Activated CD4-positive, alpha-beta T cell treated with anti-CD3 and anti-CD28 coated beads for 48 hours (primary cell): ENCODE results near the gene REEP3.
"Not testable (repeated sequence)": the region's sequence is repeated elsewhere in the genome, so short reads cannot be mapped to it uniquely, and the experiment has no call there.

Experiments used
- DNase-seq: peaks from one replicate; pipeline ENCODE4 v3.0.0-alpha.2; 2020

REEP3 gene, protein sequence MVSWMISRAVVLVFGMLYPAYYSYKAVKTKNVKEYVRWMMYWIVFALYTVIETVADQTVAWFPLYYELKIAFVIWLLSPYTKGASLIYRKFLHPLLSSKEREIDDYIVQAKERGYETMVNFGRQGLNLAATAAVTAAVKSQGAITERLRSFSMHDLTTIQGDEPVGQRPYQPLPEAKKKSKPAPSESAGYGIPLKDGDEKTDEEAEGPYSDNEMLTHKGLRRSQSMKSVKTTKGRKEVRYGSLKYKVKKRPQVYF

DNA sequence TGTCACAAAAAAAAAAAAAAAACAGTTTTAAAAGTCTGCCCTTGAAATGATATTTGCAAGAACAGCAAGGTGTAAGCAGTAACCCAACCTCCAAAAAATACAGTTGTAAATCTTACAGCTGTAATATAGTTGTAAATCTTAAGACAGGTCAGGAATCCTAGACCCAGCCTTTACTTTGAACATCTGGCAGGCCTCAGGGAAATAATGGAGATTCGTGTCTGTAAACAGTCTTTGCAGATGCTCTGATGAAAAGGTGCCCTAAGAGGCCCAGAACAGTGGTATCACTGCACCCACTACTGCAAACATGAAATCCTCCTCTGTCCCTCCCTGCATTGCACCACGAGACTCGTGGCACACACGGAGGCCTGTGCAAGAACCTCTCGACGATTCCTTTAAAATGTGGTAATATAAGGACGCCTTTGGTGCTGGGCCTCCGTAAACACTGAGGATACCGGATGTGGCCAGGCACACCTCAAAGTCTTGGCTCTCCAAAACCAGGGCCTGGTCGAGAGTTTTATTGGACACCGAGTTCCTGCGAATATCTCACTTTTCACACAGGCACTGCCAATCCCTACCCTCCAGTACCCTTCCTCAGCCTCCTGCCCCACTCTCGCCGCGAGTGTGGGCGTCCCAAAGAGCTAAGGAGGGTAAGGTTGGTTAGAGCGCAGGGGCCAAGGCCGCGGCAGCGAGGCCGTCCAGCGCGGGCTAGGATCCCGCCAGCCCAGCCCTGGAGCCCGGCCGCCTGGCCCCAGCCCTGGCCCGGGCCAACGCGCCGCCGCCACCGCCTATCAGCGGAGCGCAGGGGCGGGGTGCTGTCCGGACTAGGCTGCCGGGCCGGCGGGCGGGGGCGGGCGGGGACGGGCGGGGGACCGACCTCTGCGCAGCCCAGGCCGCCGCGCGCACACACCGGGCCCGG is at the start of gene REEP3:
TSS of gene REEP3 (plus strand) at position 902 of the 916 bp plus-strand sequence. CDS start 145 bp downstream, outside the sequence.
- DNase-seq = peak; percentile 53

DNA sequence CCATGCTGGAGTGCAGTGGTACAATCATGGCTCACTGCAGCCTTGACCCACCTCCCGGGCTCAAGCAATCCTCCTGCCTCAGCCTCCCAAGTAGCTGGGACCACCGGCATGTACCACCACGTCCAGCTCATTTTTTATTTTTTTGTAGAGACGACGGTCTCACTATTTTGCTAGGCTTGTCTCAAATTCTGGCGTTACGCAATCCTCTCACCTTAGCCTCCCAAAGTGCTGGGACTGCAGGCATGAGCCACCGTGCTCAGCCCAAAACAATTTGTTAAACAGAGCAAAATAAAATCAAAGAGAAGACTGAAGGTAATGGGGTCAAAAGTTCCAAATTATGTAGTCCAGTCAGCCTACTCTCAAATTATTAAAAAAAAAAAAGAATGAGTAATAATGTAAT is 46.7 kb upstream of the REEP3 start:
- DNase-seq = no peak

DNA sequence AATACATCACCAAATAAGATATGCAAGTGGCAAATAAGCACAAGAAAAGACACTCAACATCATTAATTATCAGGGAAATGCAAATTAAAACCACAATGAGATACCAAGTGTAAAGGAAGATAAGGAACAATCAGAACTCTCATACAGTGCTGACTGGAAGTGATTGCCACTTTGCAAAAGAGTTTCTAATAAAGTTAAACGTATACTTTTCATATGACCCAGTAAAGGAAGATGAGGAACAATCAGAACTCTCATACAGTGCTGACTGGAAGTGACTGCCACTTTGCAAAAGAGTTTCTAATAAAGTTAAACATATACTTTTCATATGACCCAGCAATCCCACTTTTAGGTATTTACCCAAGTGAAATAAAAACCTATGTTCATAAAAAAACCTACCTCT is 43.3 kb upstream of the REEP3 start:
- DNase-seq = no peak

GRCh38 chr10:63478564-63478963 is 42.6 kb upstream of the REEP3 start:
- no peak for DNase-seq

DNA sequence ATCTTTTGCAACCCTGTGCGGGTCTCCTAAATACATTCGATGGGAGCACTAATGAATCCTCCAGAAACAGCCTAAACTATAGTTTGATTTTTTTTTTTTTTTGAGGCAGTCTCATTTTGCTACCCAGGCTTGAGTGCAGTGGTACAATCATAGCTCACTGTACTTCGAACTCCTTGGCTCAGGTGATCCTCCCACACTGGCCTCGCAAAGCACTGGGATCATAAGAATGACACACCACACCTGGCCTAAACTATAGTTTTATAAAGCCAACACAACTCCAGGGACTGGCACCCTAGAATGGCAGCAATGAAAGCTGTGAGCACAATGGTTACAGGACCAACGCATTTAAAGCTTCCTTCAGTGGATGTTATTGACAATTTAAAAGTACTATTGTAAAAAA is 41.0 kb upstream of the REEP3 start:
- no peak for DNase-seq

- no peak for DNase-seq
Measured at GRCh38 chr10:63481815-63482421, 39.3 kb upstream of the REEP3 start.

GRCh38 chr10:63483983-63484382 is 37.2 kb upstream of the REEP3 start:
- no peak for DNase-seq

GRCh38 chr10:63487990-63488389 is 33.2 kb upstream of the REEP3 start:
- no peak for DNase-seq

DNA sequence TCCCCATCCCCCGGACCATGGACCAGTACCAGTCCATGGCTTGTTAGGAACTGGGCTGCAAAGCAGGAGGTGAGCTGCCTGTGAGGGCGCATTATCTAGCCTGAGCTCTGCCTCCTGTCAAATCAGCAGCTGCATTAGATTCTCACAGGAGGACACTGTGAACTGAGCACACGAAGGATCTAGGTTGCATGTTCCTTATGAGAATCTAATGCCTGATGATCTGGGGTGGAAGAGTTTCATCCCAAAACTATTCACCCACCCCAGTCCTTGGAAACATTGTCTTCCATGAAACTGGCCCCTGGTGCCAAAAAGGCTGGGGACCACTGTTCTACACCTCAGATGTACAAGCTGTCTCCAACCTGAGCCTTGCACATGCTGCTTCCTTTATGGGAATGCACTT is 31.4 kb upstream of the REEP3 start:
- DNase-seq = no peak

- no peak for DNase-seq
Measured at GRCh38 chr10:63491588-63492316, 29.4 kb upstream of the REEP3 start.

DNA sequence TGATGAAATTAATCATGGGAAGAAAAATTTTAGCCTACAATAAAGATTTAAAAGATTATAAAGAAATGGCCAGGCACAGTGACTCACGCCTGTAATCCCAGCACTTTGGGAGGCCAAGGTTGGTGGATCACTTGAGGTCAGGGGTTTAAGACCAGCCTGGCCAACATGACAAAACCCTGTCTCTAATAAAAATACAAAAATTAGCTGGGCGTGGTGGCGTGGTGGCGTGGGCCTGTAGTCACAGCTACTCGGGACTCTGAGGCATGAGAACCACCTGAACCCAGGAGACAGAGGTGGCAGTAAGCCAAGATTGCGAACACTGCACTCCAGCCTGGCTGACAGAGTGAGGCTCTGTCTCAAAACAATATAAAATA is 28.9 kb upstream of the REEP3 start:
- DNase-seq = not testable (repeated sequence)

GRCh38 chr10:63493004-63493403 is 28.2 kb upstream of the REEP3 start:
- no peak for DNase-seq

DNA sequence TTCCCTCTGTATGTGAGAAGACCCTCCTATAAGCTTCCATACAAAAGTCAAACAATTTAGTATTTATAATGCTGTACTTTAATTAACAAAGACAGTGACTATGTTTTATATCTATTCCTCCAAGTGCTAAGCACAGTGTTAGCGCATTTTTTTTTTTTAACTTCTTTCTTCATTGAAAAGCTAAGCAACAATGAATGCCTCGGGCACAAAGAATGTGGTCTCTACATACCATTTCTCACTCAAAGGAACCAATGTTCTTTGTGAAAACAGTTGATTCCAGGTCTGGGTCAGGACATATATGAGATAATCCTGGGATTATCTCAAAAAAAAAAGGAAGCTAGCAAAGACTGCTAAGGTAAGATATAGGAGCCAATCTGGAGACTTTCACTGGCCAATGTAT is 26.2 kb upstream of the REEP3 start:
- no peak for DNase-seq

DNA sequence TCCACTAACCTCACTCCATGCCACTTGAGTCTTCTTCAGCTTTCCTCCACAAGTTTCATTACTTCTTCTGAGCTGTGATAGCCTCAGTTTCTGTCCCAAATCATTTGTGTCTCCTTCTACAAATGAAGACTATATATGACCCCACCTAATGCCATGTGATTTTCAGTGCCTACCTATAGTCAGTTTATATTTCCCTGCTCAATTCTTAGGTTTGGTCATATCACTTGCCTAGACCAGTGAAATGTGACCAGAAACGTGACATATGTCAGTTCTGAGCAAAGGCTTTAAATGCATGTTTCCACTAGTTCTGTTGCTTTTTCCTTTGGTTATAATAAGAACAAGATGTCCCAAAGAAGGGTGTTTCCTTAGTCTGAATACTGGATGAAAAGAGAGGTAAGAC is 24.6 kb upstream of the REEP3 start:
- DNase-seq = no peak

- no peak for DNase-seq
Measured at GRCh38 chr10:63497321-63497720, 23.9 kb upstream of the REEP3 start.

DNA sequence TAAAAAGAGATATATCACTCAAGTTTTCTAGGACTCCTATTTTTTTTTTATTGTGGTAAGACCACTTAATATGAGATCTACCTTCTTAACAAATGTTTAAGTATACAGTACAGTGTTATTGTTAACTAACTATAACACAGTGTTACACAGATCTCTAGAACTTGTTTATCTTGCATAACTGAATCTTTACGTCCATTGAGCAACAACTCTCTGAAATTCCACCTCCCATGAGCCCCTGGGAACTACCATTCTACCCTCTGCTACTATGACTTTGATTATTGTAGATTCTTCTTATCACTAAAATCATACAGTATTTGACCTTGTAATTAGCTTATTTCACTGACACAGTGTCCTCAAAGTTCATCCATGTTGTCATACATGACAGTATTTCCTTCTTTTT is 22.5 kb upstream of the REEP3 start:
- no peak for DNase-seq

DNA sequence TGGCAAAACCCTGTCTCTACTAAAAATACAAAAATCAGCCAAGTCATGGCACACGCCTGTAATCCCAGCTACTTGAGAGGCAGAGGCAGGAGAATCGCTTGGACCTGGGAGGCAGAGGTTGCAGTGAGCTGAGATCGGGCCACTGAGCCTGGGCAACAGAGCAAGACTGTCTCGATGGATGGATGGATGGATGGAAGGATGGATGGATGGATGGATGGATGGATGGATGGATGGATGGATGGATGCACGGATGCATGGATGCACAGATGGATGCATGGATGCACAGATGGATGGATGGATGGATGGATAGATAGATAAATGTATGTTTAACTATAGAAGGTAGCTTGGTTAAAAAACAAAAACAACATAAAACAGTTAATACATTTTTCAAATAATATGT is 20.6 kb upstream of the REEP3 start:
- DNase-seq = not testable (repeated sequence)

GRCh38 chr10:63501954-63502353 is 19.2 kb upstream of the REEP3 start:
- DNase-seq = no peak

- no peak for DNase-seq
Measured at GRCh38 chr10:63502832-63503231, 18.4 kb upstream of the REEP3 start.

GRCh38 chr10:63503395-63503794 is 17.8 kb upstream of the REEP3 start:
- no peak for DNase-seq

DNA sequence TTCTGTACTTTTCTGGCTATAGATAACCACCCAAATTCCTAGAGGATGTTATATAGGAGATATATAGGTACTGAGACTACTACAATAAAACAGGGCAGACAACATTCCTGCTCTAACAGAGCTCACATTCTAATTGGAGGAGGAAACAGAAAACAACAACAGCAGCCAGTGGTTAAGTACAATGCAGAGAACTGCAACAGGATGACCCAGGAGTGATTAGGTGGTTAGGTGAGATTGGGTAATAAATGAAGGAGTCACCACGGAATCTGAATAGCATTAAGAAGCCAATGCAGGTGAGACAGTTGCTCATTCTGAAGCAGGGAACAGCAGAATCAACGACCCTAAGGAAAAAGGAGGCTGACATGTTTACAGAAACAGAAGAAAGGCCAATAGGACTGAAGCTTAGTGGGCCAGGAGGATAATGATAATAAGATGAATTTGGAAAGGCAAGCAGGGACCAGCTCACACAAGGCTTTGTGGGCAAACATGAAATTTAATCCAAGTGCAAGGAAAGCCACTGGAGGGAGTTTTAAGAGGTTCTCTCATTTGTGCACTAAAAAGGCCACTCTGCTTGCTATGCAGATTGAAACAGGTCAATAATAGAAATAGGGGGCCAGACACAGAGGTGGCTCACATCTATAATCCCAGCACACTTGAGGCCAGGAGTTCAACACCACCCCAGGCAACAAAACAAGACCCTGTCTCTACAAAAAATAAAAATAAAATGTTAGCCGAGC is 16.9 kb upstream of the REEP3 start:
- DNase-seq = no peak

- no peak for DNase-seq
Measured at GRCh38 chr10:63505562-63505961, 15.6 kb upstream of the REEP3 start.

DNA sequence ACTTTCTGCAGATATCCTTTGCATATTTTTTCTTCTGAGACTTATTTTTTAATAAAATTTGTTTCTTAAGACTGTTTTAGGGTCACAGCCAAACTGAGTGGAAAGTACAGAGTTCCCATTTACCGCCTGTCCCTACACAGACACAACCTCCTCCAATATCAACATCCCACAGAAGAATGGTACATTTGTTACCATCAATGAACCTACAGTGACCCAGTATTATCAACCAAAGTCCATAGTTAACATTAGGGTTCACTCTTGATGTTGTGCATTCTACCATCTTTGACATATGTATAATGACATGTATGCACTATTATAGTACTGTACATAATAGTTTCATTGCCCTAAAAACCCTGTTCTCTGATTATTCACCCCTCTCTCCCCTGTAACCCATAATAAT is 14.6 kb upstream of the REEP3 start:
- DNase-seq = no peak
